HEK293 (cell line): ENCODE data around the gene LKAAEAR1.

Experiments used
- CTCF ChIP-seq: fragments of 450-650 bp; formaldehyde crosslinking; IDR thresholded peaks from 2 replicates; pipeline ENCODE4 v1.5.1; 2016; ENCODE audit warnings: missing biosample characterization, missing genetic modification characterization
- KLF1 ChIP-seq: fragments of 450-650 bp; formaldehyde crosslinking; IDR thresholded peaks from 2 replicates; pipeline ENCODE4 v1.5.1; 2016; ENCODE audit warnings: missing biosample characterization, missing genetic modification characterization
- PBX3 ChIP-seq: sonication (generic); formaldehyde crosslinking; IDR thresholded peaks from 2 replicates; pipeline ENCODE4 v1.8.1; 2022; ENCODE audit warnings: mild to moderate bottlenecking, moderate library complexity, missing genetic modification reagents
- SALL2 ChIP-seq: fragments of 450-650 bp; formaldehyde crosslinking; IDR thresholded peaks from 2 replicates; pipeline ENCODE4 v1.5.0; 2017; ENCODE audit warnings: missing biosample characterization, mild to moderate bottlenecking, missing genetic modification characterization, borderline replicate concordance
- YY1 ChIP-seq: fragments of 450-650 bp; formaldehyde crosslinking; IDR thresholded peaks from 2 replicates; pipeline ENCODE4 v1.5.1; 2018; ENCODE audit warnings: missing biosample characterization, missing genetic modification characterization
- ZNF132 ChIP-seq: fragments of 450-650 bp; formaldehyde crosslinking; IDR thresholded peaks from 2 replicates; pipeline ENCODE4 v1.5.1; 2017; ENCODE audit warnings: missing biosample characterization, missing genetic modification characterization, borderline replicate concordance
- ZNF155 ChIP-seq: fragments of 450-650 bp; formaldehyde crosslinking; IDR thresholded peaks from 2 replicates; pipeline ENCODE4 v1.5.1; 2016; ENCODE audit warnings: missing biosample characterization, missing genetic modification characterization
- ZNF239 ChIP-seq: fragments of 450-650 bp; formaldehyde crosslinking; IDR thresholded peaks from 2 replicates; pipeline ENCODE4 v1.5.1; 2016; ENCODE audit warnings: missing biosample characterization, missing genetic modification characterization
- ZNF24 ChIP-seq: fragments of 450-650 bp; formaldehyde crosslinking; IDR thresholded peaks from 2 replicates; pipeline ENCODE4 v1.5.1; 2016; ENCODE audit warnings: missing biosample characterization, missing genetic modification characterization
- ZNF266 ChIP-seq: fragments of 450-650 bp; formaldehyde crosslinking; IDR thresholded peaks from 2 replicates; pipeline ENCODE4 v1.5.1; 2016; ENCODE audit warnings: missing biosample characterization, missing genetic modification characterization, low read depth
- ZNF433 ChIP-seq: fragments of 450-650 bp; formaldehyde crosslinking; IDR thresholded peaks from 2 replicates; pipeline ENCODE4 v1.5.1; 2016; ENCODE audit warnings: missing biosample characterization, missing genetic modification characterization, low read depth
- ZNF629 ChIP-seq: fragments of 450-650 bp; formaldehyde crosslinking; IDR thresholded peaks from 2 replicates; pipeline ENCODE4 v1.5.1; 2017; ENCODE audit warnings: missing biosample characterization, missing genetic modification characterization
- ZNF707 ChIP-seq: fragments of 450-650 bp; formaldehyde crosslinking; IDR thresholded peaks from 2 replicates; pipeline ENCODE4 v1.5.1; 2016; ENCODE audit warnings: missing biosample characterization, missing genetic modification characterization

DNA sequence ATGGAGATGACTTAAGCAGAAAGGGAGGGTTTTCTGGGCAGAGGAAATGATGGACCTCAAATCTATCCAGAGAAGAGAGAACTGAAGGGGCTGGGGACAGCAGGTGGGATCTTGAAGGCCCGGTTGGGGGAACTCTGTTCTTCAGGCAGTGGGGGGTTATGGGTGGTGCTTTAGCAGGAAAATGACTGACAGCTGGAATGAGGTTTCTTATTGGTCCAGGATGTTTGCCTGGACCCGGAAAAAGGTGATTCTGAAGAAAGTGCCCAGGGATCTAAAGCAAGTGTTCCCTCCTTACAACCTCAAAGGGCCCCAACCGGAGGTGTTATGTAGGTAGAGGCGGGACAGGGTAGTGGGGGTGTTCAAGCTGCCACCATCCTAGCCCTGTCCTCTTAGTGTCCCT, 11.3 kb upstream of the LKAAEAR1 start:
- TF ChIP-seq CTCF (tag by site-specific recombination) (no peak), PBX3 (no peak), ZNF155 (tag by site-specific recombination) (no peak), YY1 (tag by site-specific recombination) (no peak), ZNF629 (tag by site-specific recombination) (no peak), ZNF239 (tag by site-specific recombination) (no peak), ZNF266 (tag by site-specific recombination) (no peak), ZNF24 (tag by site-specific recombination) (no peak), ZNF433 (tag by site-specific recombination) (no peak), KLF1 (tag by site-specific recombination) (no peak), ZNF707 (tag by site-specific recombination) (no peak), SALL2 (tag by site-specific recombination) (no peak), ZNF132 (tag by site-specific recombination) (no peak)
